ENCODE measurements around the gene LGALS7B.
"Not testable (repeated sequence)": the region's sequence is repeated elsewhere in the genome, so short reads cannot be mapped to it uniquely, and the experiment has no call there.

DNA sequence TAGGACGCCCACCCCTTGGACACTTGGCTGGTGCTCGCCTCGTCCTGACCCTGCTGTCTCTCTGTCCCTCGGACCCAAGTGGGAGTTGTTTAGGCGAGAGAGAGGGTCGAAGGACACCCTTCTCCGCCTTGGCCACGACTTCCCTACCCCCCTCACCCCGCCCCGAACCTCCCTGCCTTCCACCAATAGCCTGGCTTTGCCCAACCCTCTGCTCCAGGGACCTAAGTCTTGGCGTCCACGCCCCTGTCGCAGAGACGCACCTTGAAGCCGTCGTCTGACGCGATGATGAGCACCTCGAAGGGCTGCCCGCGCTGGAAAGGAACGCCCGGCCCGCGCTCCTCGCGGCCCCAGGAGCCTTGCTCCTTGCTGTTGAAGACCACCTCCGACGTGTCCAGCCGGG is 17.4 kb upstream of the LGALS7B start:
- not testable (repeated sequence) for TF ChIP-seq CTCF, POLR2A (IDR thresholded peaks at IDR 0.05)
